Measurements from ENCODE around the gene PALB2.
"Not testable (repeated sequence)": the region's sequence is repeated elsewhere in the genome, so short reads cannot be mapped to it uniquely, and the experiment has no call there.

Gene PALB2

GRCh38 chr16:23584186-23585076 lies 56.7 kb downstream of the PALB2 start:
- DNase-seq (ENCODE audit: extremely low read depth in 1 of 2, low read depth in 1 of 2): no peak

- not testable (repeated sequence) for DNase-seq (ENCODE audit: extremely low read depth in 1 of 2, low read depth in 1 of 2)
These were observed 57.8 kb downstream of the PALB2 start for GRCh38 chr16:23583271-23583670.

- no peak for DNase-seq (ENCODE audit: extremely low read depth in 1 of 2, low read depth in 1 of 2)
These were observed 59.3 kb downstream of the PALB2 start for GRCh38 chr16:23581764-23582163.

- DNase-seq (ENCODE audit: extremely low read depth in 1 of 2, low read depth in 1 of 2): no peak
These were observed 60.7 kb downstream of the PALB2 start for GRCh38 chr16:23580391-23580790.

DNA sequence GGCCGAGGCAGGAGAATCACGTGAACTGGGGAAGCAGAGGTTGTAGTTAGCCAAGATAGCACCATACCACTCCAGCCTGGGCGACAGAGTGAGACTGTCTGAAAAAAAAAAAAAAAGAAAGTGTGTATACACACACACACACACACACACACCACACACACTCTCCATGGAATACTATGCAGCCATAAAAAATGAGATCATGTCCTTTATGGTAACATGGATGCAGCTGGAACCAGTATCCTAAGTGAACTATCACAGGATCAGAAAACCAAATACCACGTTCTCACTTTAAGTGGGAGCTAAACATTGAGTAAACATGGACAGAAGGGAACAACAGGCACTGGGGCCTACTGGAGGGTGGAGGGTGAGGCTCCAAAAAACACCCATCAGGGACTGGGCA lies 61.7 kb downstream of the PALB2 start:
- DNase-seq (ENCODE audit: extremely low read depth in 1 of 2, low read depth in 1 of 2): no peak

DNA sequence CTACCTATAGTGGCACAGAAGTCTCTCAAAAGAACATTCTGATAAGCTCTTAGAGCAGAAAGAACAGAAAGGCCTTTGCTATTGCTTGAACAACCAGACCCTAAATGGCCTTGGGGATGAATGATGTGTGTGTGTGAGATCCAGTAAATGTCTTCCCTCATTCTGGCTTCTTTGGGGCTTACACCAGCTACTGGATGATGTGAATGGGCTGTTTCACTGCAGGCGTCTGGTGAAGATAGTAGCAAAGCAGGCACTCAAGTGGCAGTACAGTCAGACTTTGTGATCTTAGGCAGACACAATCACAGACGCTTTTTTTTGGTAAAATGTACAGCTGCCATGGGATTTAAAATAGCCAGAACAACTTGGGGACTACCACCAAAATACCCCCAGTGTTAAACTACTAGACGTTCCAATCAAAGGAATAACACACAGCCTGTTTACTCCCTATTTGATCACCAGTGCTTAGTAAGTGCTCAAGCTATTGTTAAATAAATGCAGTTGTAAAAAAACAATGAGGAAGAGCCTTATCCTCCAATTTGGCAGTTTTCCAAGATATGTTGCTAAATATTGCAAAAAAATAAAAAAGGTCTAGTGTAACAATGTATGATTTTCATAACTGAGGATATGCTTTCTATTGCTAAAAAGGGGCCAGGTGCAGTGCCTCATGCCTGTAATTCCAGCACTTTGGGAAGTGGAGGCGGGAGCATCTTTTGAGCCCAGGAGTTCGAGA lies 62.8 kb downstream of the PALB2 start:
- no peak for DNase-seq (ENCODE audit: extremely low read depth in 1 of 2, low read depth in 1 of 2)

- no peak for DNase-seq (ENCODE audit: extremely low read depth in 1 of 2, low read depth in 1 of 2)
These were observed 63.6 kb downstream of the PALB2 start for GRCh38 chr16:23577493-23577892.

GRCh38 chr16:23575834-23576233 lies 65.3 kb downstream of the PALB2 start:
- no peak for DNase-seq (ENCODE audit: extremely low read depth in 1 of 2, low read depth in 1 of 2)

- DNase-seq (ENCODE audit: extremely low read depth in 1 of 2, low read depth in 1 of 2): no peak
These were observed 67.3 kb downstream of the PALB2 start for GRCh38 chr16:23573817-23574216.

DNA sequence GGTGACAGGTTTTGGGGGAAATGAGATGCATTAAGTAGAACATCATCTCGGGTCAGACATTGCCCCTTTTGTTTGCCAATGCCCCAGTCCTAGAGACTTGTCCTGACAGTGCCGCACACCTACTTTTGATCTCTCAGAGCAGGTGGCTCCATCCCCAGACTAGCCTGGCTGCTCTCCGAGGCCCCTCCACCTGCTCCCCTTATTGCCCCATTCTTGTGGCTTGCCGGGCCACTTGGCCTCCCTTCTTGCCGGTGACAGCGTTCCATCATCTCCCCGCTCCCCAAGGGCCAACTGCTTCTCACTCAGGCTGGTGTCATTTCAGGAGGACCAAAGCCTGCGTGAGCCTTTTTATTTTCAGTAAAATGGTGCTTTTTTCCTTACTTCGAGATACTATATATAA lies 68.7 kb downstream of the PALB2 start:
- DNase-seq (ENCODE audit: extremely low read depth in 1 of 2, low read depth in 1 of 2): no peak

GRCh38 chr16:23571895-23572294 lies 69.2 kb downstream of the PALB2 start:
- DNase-seq (ENCODE audit: extremely low read depth in 1 of 2, low read depth in 1 of 2): no peak

DNA sequence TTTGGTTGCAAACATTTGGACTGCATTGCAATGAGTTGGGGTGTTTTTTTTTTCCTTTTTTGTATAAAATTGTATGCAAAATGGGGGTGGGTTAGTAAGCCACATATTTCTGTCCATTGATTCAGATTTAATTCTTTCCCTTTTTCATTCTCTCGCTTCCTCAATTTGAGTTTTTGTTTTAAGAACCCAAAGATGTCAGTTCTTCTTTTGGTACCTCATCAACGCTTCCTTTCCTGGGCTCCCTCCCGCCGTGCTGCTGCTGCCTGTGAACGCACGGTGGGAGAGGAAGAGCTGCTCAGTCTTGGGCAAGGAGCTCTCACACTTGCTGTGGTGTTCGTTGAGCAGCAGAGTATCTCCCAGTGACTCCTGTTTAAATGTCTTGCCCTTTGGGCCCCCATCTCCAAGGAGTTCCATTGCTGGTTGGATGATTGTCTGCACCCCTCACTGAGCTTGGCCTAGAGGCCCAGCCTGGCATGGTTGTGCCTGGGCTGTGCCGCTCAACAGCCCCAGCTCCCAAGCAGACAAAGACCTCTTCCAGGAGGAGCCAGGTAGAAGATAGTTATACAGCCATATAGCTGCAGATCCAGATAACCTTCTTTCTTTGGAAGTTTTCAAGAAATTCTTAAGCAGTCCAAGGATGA lies 70.0 kb downstream of the PALB2 start:
- no peak for DNase-seq (ENCODE audit: extremely low read depth in 1 of 2, low read depth in 1 of 2)

DNA sequence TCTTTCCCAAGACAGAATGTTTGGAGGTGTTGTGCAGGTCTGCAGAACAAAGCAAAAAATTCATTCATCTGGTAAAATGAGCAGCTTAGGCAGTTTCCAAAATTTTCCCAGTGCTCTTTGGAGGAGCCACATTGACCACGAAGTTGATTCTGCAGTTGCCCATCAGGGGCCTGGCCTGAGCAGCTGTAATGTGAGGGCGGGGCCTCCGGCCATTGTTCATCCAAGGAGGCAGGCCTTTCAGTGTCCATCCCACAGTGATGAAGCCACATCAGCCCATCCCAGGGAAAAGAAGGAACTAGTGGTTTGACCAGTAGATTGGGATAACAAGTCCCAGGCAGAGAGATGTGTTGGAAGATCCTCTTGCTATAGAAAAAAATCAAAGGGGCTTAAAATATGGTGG lies 73.5 kb downstream of the PALB2 start:
- DNase-seq (ENCODE audit: extremely low read depth in 1 of 2, low read depth in 1 of 2): no peak

DNA sequence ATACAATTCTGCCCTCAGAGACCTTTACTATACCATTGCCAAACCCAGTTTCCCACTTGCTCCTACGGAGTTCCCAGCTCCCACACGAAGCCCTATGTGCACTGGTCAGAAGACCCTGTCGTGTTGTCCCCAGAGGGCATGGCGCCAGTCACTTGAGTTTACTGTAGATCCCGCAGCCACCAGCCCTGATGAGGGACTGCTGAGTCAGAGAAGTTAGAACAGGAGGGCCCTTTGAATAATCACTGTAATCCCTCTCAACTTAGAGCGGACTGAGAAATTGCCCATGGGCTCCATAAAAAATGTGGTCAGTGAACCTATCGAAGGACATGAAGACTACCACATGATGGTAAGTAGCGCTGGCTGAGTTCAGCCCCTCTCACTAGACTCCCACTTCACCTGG lies 74.4 kb downstream of the PALB2 start:
- DNase-seq (ENCODE audit: extremely low read depth in 1 of 2, low read depth in 1 of 2): no peak

DNA sequence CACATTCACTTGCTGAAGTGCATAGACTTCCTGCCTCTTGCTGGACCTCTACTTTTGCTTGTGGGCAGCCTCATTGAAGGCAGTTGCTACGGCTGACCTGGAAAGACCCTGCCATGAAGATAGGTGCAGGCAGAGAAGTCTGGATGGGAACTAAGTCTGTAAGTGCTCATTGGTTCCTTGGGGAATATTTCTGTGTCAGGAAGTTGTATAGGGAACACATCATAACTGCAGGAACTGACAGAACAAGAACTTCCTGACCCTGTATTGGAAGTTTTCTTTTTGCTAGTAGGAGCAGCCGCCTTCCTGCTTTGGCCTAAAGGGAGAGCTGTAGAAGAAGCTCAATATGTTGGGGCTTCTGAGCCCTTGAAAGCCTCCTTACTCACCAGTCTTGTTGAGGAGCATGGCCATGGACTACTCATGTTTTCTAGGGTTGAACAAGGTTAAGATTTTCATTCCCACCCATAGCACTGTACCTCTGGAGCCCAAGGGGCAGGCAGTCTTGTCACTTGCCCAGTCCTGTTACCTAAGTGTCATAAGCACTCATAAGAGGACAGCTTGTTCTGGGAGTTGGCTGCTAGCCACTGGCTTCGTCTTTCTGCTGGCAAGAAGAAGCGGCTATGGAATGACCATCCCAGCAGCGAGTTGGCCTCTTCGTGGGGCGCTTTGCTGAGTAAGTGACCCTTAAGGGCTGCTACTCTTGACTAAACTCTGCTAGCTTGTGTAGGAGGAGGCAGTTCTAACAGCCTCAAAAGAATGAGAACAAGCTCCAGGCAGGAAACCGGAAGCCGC lies 76.3 kb downstream of the PALB2 start:
- DNase-seq (ENCODE audit: extremely low read depth in 1 of 2, low read depth in 1 of 2): no peak

- DNase-seq (ENCODE audit: extremely low read depth in 1 of 2, low read depth in 1 of 2): no peak
These were observed 77.9 kb downstream of the PALB2 start for GRCh38 chr16:23563186-23563585.

- no peak for DNase-seq (ENCODE audit: extremely low read depth in 1 of 2, low read depth in 1 of 2)
These were observed 78.6 kb downstream of the PALB2 start for GRCh38 chr16:23562505-23562904.

DNA sequence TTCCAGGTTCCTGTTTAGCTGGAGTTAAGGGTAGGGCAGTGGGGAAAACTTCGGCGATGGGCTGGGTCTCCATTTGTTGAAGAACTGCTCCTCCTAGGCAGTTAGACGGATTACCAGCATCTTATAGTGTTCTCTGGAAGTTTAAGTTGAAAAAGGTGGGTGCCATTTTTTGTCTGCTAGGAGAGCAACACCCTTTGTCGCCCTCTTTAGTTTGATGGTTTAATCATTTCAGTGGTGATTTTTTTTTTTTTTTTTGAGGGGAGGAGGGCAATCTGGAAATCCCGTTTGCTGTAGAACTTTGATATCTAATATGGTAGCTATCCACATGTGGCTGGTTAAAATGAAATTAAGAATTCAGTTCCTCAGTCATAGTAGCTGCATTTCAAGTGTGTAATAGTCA lies 79.5 kb downstream of the PALB2 start:
- DNase-seq (ENCODE audit: extremely low read depth in 1 of 2, low read depth in 1 of 2): no peak

DNA sequence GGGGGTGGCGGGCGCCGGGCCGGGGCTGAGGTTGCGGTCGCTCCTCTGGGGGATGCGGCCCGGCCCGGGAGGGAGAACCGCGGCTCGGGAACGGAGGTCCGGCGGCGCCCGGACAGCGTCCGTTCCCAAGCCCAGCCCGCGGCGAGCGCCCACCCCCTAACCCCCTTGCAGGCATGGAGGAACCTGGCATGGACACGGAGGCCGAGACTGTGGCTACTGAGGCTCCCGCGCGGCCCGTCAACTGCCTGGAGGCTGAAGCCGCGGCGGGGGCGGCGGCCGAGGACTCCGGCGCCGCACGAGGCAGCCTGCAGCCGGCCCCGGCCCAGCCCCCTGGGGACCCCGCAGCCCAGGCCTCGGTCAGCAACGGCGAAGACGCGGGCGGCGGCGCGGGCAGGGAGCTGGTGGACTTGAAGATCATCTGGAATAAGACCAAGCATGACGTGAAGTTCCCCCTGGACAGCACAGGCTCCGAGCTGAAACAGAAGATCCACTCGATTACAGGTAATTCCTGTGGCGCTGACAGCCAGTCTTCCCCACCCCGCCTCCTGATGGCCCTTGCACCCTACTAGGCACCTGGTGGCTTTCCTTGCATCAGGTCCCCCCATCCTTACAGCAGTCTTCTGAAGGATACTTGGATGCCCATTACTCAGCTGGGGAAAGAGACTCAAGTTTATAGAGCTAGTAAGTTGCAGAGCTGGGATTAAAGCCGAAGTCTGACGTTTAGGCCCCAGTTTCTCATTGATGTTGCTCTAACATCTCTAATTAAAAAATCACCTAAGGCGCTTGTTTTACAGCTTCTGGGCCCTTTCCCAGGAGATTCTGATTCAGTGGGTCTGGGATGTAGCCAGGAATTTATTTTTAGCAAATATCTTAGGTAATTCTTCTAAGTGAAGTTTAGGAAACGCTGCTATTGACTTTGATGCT lies 83.1 kb downstream of the PALB2 start:
- DNase-seq (ENCODE audit: extremely low read depth in 1 of 2, low read depth in 1 of 2): no peak
